Measurements from ENCODE around the gene BCAM.

DNA sequence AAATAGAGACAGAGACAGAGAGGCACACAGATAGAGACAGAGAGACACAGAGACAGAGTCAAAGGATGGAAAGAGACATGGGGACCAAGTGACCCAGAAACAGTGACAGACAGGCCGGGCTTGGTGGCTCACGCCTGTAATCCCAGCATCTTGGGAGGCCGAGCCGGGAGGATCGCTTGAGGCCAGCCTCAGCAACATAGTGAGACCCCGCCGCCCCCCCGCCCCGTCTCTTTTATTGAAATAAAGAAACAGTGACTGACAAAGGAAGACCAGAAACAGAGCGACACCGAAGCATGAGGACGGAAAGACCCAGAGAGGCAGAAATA lies 36.3 kb downstream of the BCAM start:
- TF ChIP-seq CEBPB (IDR thresholded peaks at IDR 0.05; ENCODE audit: low read depth) (no peak), EZH2phosphoT487 (IDR thresholded peaks at IDR 0.05; ENCODE audit: borderline replicate concordance) (no peak)
- TF ChIP-seq, protein P1, sequence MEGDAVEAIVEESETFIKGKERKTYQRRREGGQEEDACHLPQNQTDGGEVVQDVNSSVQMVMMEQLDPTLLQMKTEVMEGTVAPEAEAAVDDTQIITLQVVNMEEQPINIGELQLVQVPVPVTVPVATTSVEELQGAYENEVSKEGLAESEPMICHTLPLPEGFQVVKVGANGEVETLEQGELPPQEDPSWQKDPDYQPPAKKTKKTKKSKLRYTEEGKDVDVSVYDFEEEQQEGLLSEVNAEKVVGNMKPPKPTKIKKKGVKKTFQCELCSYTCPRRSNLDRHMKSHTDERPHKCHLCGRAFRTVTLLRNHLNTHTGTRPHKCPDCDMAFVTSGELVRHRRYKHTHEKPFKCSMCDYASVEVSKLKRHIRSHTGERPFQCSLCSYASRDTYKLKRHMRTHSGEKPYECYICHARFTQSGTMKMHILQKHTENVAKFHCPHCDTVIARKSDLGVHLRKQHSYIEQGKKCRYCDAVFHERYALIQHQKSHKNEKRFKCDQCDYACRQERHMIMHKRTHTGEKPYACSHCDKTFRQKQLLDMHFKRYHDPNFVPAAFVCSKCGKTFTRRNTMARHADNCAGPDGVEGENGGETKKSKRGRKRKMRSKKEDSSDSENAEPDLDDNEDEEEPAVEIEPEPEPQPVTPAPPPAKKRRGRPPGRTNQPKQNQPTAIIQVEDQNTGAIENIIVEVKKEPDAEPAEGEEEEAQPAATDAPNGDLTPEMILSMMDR (IDR thresholded peaks at IDR 0.05 in 2 of 3, conservative IDR thresholded peaks at IDR 0.05 in 1 of 3; ENCODE audit: borderline replicate concordance in 1 of 3, insufficient read depth in 1 of 3, low read depth in 2 of 3, low read length in 2 of 3): no peak
- TF ChIP-seq, protein P2, sequence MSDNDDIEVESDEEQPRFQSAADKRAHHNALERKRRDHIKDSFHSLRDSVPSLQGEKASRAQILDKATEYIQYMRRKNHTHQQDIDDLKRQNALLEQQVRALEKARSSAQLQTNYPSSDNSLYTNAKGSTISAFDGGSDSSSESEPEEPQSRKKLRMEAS (IDR thresholded peaks at IDR 0.05): no peak

Measured in HCT116 (cell line).